ENCODE measurements around the gene CREBRF. TPM values are rescaled to one million over a fixed set of nuclear protein-coding genes. Genes with fewer than 3 reads are reported as not detected.
"Not testable (repeated sequence)": the region's sequence is repeated elsewhere in the genome, so short reads cannot be mapped to it uniquely, and the experiment has no call there.

Gene CREBRF
- total RNA-seq, 1 donor from 2014 or later = 12.1 TPM

- DNase-seq (ENCODE audit: low read depth) = no peak
Measured at GRCh38 chr5:173152547-173152946, 96.4 kb downstream of the CREBRF start.

DNA sequence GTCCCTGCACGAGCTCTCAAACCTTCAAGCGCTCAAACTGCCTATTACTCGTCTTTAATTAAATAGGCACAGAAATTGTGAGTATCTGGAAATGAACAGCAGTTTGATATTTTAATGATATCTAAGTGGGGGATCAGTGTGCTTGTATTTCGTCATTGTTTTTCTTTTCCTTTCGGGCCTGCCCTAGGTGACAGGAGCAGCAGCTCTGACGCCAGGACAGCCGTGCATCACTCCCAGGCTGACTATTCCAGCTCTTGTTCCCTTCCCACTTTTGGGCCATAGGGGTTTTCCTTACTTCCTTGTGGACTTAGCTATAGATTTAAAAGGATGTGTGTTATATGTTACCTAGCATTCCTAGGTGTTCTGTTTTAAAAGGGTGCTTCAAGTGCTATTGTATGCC is 97.7 kb downstream of the CREBRF start:
- no peak for DNase-seq (ENCODE audit: low read depth)

GRCh38 chr5:173154619-173155018 is 98.5 kb downstream of the CREBRF start:
- DNase-seq (ENCODE audit: low read depth) = not testable (repeated sequence)

DNA sequence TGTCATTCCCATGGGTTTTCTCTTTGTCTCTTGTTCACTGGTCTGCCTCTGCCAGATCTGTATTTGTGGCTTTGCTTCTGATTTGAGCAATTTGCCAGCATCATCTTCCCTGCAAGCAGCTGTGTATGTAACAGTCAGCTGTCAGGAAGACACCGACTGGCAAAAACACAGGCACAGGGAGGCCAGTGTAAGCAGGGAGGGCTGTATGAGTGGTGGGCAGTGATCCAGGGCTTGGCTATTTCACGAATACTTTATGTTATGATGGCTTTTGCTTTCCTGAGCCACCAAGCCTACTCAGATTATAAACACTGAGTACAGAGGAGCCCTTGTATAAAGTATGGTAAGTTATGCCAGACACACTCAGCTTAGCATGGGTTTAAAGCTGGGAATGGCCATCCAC is 99.8 kb downstream of the CREBRF start:
- DNase-seq (ENCODE audit: low read depth) = peak; percentile 74

DNA sequence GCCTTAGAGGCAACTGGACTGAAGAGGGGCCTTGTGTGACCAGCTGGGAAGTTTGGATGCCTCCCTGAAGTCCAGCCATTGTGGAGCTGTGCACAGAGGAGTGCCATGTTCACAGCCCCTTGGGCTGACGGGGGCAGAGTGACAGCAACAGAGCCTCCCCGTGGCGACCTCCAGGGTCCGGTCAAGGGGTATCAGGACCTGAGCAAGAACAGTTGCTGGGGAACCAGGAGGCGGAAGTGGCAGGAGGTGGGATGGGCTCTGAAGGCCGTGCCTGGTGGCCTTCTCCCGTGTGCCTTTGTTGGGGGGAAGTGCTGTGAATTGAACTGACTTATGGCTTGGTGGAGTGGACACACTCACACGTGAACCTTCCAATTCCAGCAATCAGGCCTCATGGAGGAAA is 102.2 kb downstream of the CREBRF start:
- no peak for DNase-seq (ENCODE audit: low read depth)

DNA sequence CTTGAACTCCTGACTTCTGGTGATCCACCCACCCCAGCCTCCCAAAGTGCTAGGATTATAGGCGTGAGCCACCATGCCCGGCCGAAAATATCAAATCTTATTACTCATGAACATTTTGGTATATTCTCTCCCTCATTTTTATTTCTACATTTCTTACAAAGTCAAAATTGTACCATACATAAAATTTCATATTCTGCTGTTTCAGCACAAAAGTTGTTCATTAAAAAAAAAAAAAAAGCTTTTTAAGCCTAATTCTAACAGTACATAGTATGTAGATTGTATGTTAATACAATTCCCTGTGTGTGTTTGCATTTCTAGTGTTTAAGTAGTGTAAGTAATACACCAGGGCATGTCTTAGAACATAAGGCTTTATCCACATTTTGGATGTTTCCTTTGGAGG is 103.1 kb downstream of the CREBRF start:
- no peak for DNase-seq (ENCODE audit: low read depth)

DNA sequence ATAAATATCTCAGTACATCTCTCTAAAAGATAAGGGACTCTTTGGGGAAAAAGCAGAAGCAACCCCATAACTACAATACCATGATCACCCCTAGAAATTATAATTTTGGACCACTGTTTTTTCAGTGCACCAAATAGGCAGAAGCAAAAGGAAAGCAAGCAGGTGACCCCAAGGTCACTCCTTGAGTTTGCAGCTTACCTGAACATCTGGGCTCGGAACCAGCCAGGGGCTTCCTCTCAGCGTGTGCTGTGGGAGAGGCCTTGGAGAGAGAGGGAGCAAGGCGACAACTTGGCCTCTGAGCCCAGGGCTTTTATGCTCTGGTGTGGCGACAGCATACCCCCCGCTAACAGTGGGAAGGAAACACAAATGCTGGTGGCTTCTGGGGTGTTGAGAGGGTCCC is 105.0 kb downstream of the CREBRF start:
- no peak for DNase-seq (ENCODE audit: low read depth)

GRCh38 chr5:173163219-173163618 is 107.1 kb downstream of the CREBRF start:
- DNase-seq (ENCODE audit: low read depth) = peak; percentile 70

DNA sequence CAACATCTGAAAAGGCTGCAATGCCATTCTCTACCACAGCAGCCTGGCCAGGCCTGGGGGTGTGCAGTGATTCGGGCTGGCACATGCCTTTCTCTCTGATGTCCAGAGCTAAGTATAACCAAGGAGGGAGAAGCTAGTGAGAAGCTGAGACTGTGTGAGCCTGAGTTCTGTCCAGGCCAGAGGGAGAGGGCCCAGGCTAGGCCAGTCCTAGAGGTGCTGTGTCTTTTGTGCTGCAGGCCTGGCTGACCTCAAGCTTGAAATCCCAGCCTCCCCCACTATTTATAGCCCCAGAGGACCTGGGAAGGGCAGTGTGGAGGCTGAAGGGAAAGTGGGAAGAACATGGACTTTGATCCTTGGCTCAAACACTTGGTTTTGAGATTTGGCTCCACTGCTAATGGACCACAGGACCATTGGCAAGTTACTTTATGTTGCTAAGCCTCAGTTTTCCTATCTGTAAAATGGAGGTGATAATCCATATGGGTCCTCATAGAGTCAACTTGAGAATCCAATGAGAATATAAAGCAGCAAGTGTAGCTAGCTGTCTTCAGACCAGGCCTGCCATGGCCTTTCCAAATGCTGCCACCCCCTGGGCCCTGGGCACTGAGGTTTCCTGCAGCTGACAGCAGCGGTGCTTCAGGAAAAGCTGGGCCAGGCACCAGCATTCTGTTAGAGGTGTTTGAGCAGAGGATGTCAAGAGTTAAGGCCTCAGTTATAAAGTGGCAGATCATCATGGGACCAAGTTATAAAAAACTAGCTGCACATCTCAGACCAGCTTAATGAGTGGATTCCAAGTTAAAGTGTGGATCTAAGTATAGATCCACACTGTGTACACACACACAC is 109.2 kb downstream of the CREBRF start:
- peak; percentile 72 for DNase-seq (ENCODE audit: low read depth)

GRCh38 chr5:173172166-173172565 is 116.0 kb downstream of the CREBRF start:
- no peak for DNase-seq (ENCODE audit: low read depth)

DNA sequence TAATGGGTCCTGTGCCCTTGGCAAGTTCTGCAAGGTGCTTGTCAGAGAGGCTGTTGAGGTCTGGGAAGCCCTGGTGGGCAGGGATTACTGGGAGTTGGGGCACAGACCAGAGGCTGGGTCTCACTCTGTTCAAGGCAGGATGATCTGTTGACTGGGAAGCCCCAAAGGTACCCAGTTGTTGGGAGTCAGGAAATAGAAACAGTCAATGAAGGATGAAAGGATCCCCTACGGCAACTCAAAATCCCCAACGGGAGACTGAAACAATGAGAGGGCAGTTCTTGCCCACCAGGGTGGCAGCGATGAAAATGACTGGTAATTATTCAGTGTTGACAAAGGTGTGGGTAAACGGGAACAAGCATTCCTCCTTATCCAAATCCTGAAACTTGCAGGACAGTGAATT is 119.4 kb downstream of the CREBRF start:
- no peak for DNase-seq (ENCODE audit: low read depth)

DNA sequence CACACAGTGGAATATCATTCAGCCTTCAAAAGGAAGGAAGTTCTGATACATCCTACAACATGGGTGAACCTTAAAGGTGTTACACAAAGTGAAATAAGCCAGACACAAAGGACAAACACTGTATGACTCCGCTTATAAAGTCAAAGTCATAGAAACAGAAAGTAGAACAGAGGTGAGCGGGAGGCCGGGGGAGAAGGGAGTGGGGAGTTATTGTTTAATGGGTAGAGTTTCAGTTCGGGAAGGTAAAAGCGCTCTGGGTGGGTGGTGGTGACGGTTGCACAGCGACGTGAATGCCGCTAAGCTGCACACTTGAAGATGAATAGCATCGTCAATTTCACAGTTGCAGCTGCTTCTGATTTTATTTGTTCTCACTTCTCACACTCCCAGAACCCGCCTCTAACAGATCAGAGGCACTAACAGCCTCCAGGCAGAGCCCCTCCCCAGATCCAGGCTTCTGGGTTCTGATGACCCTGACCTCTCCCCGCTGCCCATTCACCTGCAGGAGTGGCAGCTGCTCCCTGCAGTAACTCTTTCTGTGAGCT is 122.3 kb downstream of the CREBRF start:
- no peak for DNase-seq (ENCODE audit: low read depth)

GRCh38 chr5:173180331-173180730 is 124.2 kb downstream of the CREBRF start:
- no peak for DNase-seq (ENCODE audit: low read depth)

DNA sequence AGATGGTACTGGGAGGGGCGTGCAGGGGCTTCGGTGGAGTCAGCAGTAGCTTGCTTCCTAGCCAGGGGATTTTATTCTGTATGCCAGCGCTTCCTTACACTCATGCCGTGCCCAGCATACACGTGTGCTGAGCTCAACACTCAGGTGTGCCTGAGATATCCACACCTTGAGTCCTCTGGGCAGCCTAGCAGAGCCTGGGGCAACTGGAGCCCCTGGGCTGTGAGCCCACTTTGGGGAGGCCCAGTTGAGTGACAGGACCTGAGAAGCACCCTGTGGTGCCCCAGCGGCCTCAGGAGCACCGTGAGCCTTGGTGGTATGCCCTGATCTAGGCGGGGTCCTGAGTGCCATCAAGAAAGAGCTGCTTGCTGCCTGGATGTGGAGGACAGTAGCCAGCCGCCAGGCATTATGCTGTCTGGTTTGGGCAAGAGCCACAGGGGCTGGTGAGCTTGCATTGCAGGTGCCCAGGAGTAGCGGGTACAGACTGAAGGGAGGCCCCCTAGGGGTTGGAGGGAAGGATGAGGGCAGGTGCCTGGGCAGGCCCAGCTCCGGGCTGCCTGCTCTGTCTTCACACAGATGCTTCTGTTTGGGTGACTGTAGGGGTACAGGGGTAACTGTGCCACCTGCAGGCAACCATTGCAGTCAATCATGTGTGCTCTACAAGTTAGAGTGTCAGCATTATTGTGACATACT is 131.0 kb downstream of the CREBRF start:
- no peak for DNase-seq (ENCODE audit: low read depth)

DNA sequence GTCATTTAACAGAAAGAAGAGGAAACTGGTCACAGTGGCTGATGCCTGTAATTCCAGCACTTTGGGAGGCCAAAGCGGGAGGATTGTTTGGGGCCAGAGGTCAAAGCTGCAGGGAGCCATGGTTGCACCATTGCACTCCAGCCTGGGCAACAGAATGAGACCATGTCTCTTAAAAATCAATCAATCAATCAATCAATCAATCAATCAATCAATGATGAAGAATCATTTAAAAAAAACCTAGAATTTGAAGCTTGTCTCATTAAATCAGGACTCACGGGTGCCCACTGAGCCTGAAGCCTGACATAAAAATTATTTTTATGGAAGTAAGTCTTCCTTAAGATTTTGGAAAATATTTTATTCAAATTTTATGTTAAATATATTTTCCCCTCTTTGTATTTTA is 132.1 kb downstream of the CREBRF start:
- no peak for DNase-seq (ENCODE audit: low read depth)

Other genes starting within 250 kb of the CREBRF start
- 97.8 and 120 TPM in 2 replicates for gene ERGIC1, start 222.1 kb upstream of the CREBRF start, total RNA-seq
- 47.1 and 53.4 TPM in 2 replicates for gene RPL26L1, start 96.9 kb upstream of the CREBRF start, total RNA-seq
- gene ATP6V0E1, start 72.6 kb upstream of the CREBRF start, total RNA-seq = 143 and 157 TPM in 2 replicates
- 9.9 and 15.2 TPM in 2 replicates for gene BNIP1, start 88.2 kb downstream of the CREBRF start, total RNA-seq
- gene NKX2-5, start 178.9 kb downstream of the CREBRF start, total RNA-seq = not detected in 2 replicates

Measured in myocyte (in vitro differentiated cells).